H1 (cell line): ENCODE results near the gene ZIC5. TPM values are rescaled to one million over a fixed set of nuclear protein-coding genes. Genes with fewer than 3 reads are reported as not detected.
A peak's percentile ranks its signal among the peaks of the same experiment; 100 is the strongest.

ENCODE experiments used
- CTCF ChIA-PET: fragments of 300-600 bp; sonication (Branson Sonifier 250); formaldehyde crosslinking; loops from one replicate; lab custom pipeline; 2021; ENCODE audit not compliant: partially characterized antibody; lab: Charles Lee
- POLR2A ChIA-PET: fragments of 300-600 bp; sonication (Branson Sonifier 250); formaldehyde crosslinking; loops from one replicate; lab custom pipeline; 2021; ENCODE audit warnings: inconsistent platforms; ENCODE audit not compliant: partially characterized antibody; lab: Charles Lee
- DNase-seq, 2 experiments: peaks; one replicate each; pipeline versions ENCODE4 v3.0.0 to v3.0.0-alpha.2; 2010 to 2022; ENCODE audit warnings: low spot score in 2 of 2, low read depth in 1 of 2, mixed read lengths in 1 of 2
- FAIRE-seq: peaks from 2 replicates; lab custom pipeline; 2011; peaks lifted over from hg19 to GRCh38; lab: Jason Lieb, UNC
- H2AFZ ChIP-seq: 2 replicates; pipeline ENCODE4 v1.8.1; 2012; ENCODE audit warnings: low read length, inconsistent platforms
- H2AK5ac ChIP-seq: 2 replicates; pipeline ENCODE4 v1.6.1; 2013; ENCODE audit warnings: low read depth, low read length
- H2BK120ac ChIP-seq: replicated peaks from 2 replicates; pipeline ENCODE3; 2013; ENCODE audit warnings: low read depth, low read length, inconsistent platforms
- H2BK12ac ChIP-seq: 2 replicates; pipeline ENCODE4 v1.6.1; 2013; ENCODE audit warnings: low read depth, low read length
- H2BK15ac ChIP-seq: 2 replicates; pipeline ENCODE4 v1.6.1; 2013; ENCODE audit warnings: low read length
- H2BK20ac ChIP-seq: 2 replicates; pipeline ENCODE4 v1.6.1; 2013; ENCODE audit warnings: low read length
- H2BK5ac ChIP-seq: 2 replicates; pipeline ENCODE4 v1.6.1; 2013; ENCODE audit warnings: low read depth, low read length
- H3K14ac ChIP-seq: 2 replicates; pipeline ENCODE4 v1.6.1; 2013; ENCODE audit warnings: inconsistent platforms; ENCODE audit not compliant: insufficient read length
- H3K18ac ChIP-seq: 2 replicates; pipeline ENCODE4 v1.6.1; 2013; ENCODE audit warnings: low read length; ENCODE audit errors: extremely low read depth
- H3K23ac ChIP-seq: 2 replicates; pipeline ENCODE4 v1.6.1; 2013; ENCODE audit warnings: inconsistent platforms; ENCODE audit not compliant: insufficient read length
- H3K23me2 ChIP-seq: 2 replicates; pipeline ENCODE4 v1.6.1; 2013; ENCODE audit warnings: low read depth, low read length
- H3K27ac ChIP-seq: 2 replicates; pipeline ENCODE4 v1.6.1; 2011; ENCODE audit warnings: low read depth, low read length, inconsistent platforms
- H3K27me3 ChIP-seq, 4 experiments: replicated peaks in 1 of 4; 1 replicate in 1 of 4; 2 replicates in 3 of 4; pipeline versions ENCODE4 v1.6.1 to v1.8.1; 2011 to 2013; ENCODE audit warnings: low read length in 3 of 4, mild to moderate bottlenecking in 3 of 4, inconsistent platforms in 2 of 4, mixed read lengths in 2 of 4, moderate library complexity in 1 of 4; ENCODE audit not compliant: control insufficient read depth in 3 of 4, insufficient read depth in 3 of 4; ENCODE audit errors: extremely low read depth in 1 of 4
- H3K36me3 ChIP-seq, 4 experiments: 2 replicates each; pipeline versions ENCODE4 v1.6.1 to v1.8.1; 2011 to 2013; ENCODE audit warnings: mild to moderate bottlenecking in 4 of 4, low read length in 3 of 4, moderate library complexity in 2 of 4, control low read depth in 1 of 4, inconsistent platforms in 1 of 4; ENCODE audit not compliant: insufficient read depth in 4 of 4, control insufficient read depth in 2 of 4
- H3K4ac ChIP-seq: replicated peaks from 2 replicates; pipeline ENCODE3; 2013; ENCODE audit warnings: low read length, low read depth, mixed read lengths, inconsistent platforms; ENCODE audit not compliant: insufficient read length
- H3K4me1 ChIP-seq, 4 experiments: replicated peaks in 1 of 4; 1 replicate in 1 of 4; 2 replicates in 3 of 4; pipeline versions ENCODE4 v1.6.1 to v1.8.1; 2011 to 2013; ENCODE audit warnings: low read length in 3 of 4, inconsistent platforms in 2 of 4, mixed read lengths in 1 of 4; ENCODE audit not compliant: insufficient read depth in 4 of 4, control insufficient read depth in 3 of 4
- H3K4me2 ChIP-seq, 2 experiments: 2 replicates each; pipeline versions ENCODE4 v1.6.1 to v1.8.1; 2011 to 2013; ENCODE audit warnings: low read depth in 2 of 2, low read length in 2 of 2, control low read depth in 1 of 2, inconsistent platforms in 1 of 2, mild to moderate bottlenecking in 1 of 2; ENCODE audit not compliant: insufficient read depth in 1 of 2
- H3K4me3 ChIP-seq, 4 experiments: fragments of 200-600, 300-600 bp in 1 of 4; sonication (generic), shearing (Covaris generic), sonication (Bioruptor Twin) in 1 of 4; 2 replicates each; pipeline versions ENCODE4 v1.5.1 to v1.8.1; 2011 to 2016; ENCODE audit warnings: low read length in 4 of 4, low read depth in 3 of 4, control low read depth in 2 of 4, inconsistent platforms in 2 of 4, mild to moderate bottlenecking in 2 of 4, mixed read lengths in 1 of 4, moderate library complexity in 1 of 4; ENCODE audit not compliant: insufficient read depth in 2 of 4; ENCODE audit errors: extremely low read depth in 1 of 4
- H3K56ac ChIP-seq: replicated peaks from 2 replicates; pipeline ENCODE3; 2013; ENCODE audit warnings: low read depth, mild to moderate bottlenecking, mixed read lengths, low read length, inconsistent platforms; ENCODE audit not compliant: insufficient read length
- H3K79me1 ChIP-seq: 2 replicates; pipeline ENCODE4 v1.6.1; 2013; ENCODE audit warnings: low read depth, low read length, control low read depth
- H3K79me2 ChIP-seq, 2 experiments: 2 replicates each; pipeline versions ENCODE4 v1.6.1 to v1.8.1; 2012 to 2013; ENCODE audit warnings: low read length in 2 of 2, mild to moderate bottlenecking in 2 of 2, inconsistent platforms in 1 of 2; ENCODE audit not compliant: insufficient read depth in 2 of 2, control insufficient read depth in 1 of 2
- H3K9ac ChIP-seq, 4 experiments: replicated peaks in 1 of 4; 1 replicate in 1 of 4; 2 replicates in 3 of 4; pipeline versions ENCODE4 v1.6.1 to v1.8.1; 2011 to 2013; ENCODE audit warnings: low read depth in 3 of 4, low read length in 3 of 4, control low read depth in 2 of 4, mild to moderate bottlenecking in 2 of 4, moderate library complexity in 2 of 4, inconsistent platforms in 1 of 4; ENCODE audit errors: extremely low read depth in 1 of 4
- H3K9me3 ChIP-seq, 2 experiments: 2 replicates each; pipeline versions ENCODE4 v1.6.1 to v1.8.1; 2012 to 2013; ENCODE audit warnings: mild to moderate bottlenecking in 2 of 2, moderate library complexity in 2 of 2, control low read depth in 1 of 2, inconsistent platforms in 1 of 2, low read depth in 1 of 2, low read length in 1 of 2, mixed read lengths in 1 of 2; ENCODE audit not compliant: insufficient read depth in 2 of 2
- H4K20me1 ChIP-seq, 2 experiments: replicated peaks in 1 of 2; 2 replicates each; pipeline versions ENCODE3 to v1.8.1; 2011 to 2013; ENCODE audit warnings: inconsistent platforms in 2 of 2, low read length in 2 of 2, mild to moderate bottlenecking in 1 of 2; ENCODE audit not compliant: insufficient read depth in 2 of 2, control insufficient read depth in 1 of 2
- H4K5ac ChIP-seq: 2 replicates; pipeline ENCODE4 v1.6.1; 2013; ENCODE audit warnings: low read length, low read depth, mixed read lengths, inconsistent platforms; ENCODE audit not compliant: insufficient read length
- H4K8ac ChIP-seq: 2 replicates; pipeline ENCODE4 v1.8.0; 2013; ENCODE audit warnings: mild to moderate bottlenecking, moderate library complexity, low read length, inconsistent platforms; ENCODE audit not compliant: insufficient read depth; ENCODE audit errors: extremely low read depth
- H4K91ac ChIP-seq: replicated peaks from 2 replicates; pipeline ENCODE3; 2013; ENCODE audit warnings: low read length, mixed read lengths, inconsistent platforms; ENCODE audit not compliant: insufficient read length
- CHD1 ChIP-seq: IDR thresholded peaks from 2 replicates; pipeline ENCODE4 v1.6.1; 2012; ENCODE audit warnings: low read depth, low read length, improper control_type of control experiment
- EZH2 ChIP-seq: fragments of 200-600 bp; sonication (generic); IDR thresholded peaks from 2 replicates; pipeline ENCODE4 v1.7.1; 2012; ENCODE audit warnings: low read depth, mild to moderate bottlenecking, moderate library complexity, low read length, inconsistent platforms; ENCODE audit not compliant: severe bottlenecking
- GTF2F1 ChIP-seq: IDR thresholded peaks from 2 replicates; pipeline ENCODE4 v1.6.1; 2012; ENCODE audit warnings: low read depth, low read length, improper control_type of control experiment, borderline replicate concordance
- POU5F1 ChIP-seq: IDR thresholded peaks from 2 replicates; pipeline ENCODE4 v1.6.1; 2011; ENCODE audit warnings: low read depth, mild to moderate bottlenecking, low read length, moderate library complexity
- TCF12 ChIP-seq: IDR thresholded peaks from 2 replicates; pipeline ENCODE4 v1.6.1; 2011; ENCODE audit warnings: low read depth, mild to moderate bottlenecking, low read length
- WGBS, 2 experiments: shearing (Covaris generic) in 1 of 2; methylation state at CpG; one replicate each; pipeline versions ENCODE4 v1.1.6 to v1.1.7; 2013 to 2015; ENCODE audit warnings: low lambda C conversion rate in 2 of 2, mixed read lengths in 2 of 2, inconsistent platforms in 1 of 2, low coverage in 1 of 2, missing lambda C conversion rate in 1 of 2; ENCODE audit not compliant: insufficient replicate concordance in 2 of 2, insufficient coverage in 1 of 2, insufficient read length in 1 of 2; ENCODE audit errors: extremely low coverage in 1 of 2, missing lambda C conversion rate in 1 of 2; 5-methylcytosine and 5-hydroxymethylcytosine counted together
- polyA plus RNA-seq, 7 experiments: library from polyadenylated mRNA; depleted of rRNA in 3 of 7; stranded (reverse) in 5 of 7; unstranded in 2 of 7; fragments of >200 nt in 5 of 7; fragments of 200-250 nt in 2 of 7; gene quantifications; 1 replicate in 5 of 7; 2 replicates in 1 of 7; 4 replicates in 1 of 7; pipeline versions ENCODE4 v1.2.1 to v1.2.3, GENCODE V29; 2011 to 2013; ENCODE audit warnings: missing spikeins in 2 of 7, mixed read lengths in 2 of 7
- total RNA-seq: library from RNA; stranded (reverse); fragmentation: NEBNext Ultra II Directional; extraction: Animal tissue kit (Norgen Biotek cat#: 25700); gene quantifications from 2 replicates; pipeline ENCODE4 v1.2.1, GENCODE V29; 2021

Gene ZIC5
- total and polyA plus RNA-seq, 2 of the 8 experiments (the other 6 are each of a cell fraction or from before 2014, with no cell fraction given): 14.2 to 52.7 TPM

- Histone ChIP-seq H3K9ac (no peak overlapping the region), H3K79me2 (no peaks in the 10 kb centered on the region), H3K27ac (no peak overlapping the region), H3K4ac (no peak overlapping the region), H3K4me3 (peak overlapping the region; percentile 30 to 65 (median 50); a peak in 7 of 8 replicates), H4K91ac (no peak overlapping the region), H2BK15ac (no peak overlapping the region), H2BK12ac (no peak overlapping the region), H3K36me3 (no peaks in the 10 kb centered on the region), H3K9me3 (no peaks in the 10 kb centered on the region), H3K56ac (no peak overlapping the region), H2BK20ac (no peak overlapping the region), H3K79me1 (no peaks in the 10 kb centered on the region), H3K4me1 (peaks cover 10 to 27% (median 16%) of the 10 kb centered on the region in 4 experiments), H3K23me2 (peaks cover 14% of the 10 kb centered on the region; the same call in 1 of the 2 replicates), H2AFZ (no peak overlapping the region), H3K23ac (no peak overlapping the region), H2BK120ac (no peak overlapping the region), H4K5ac (no peak overlapping the region), H2AK5ac (no peak overlapping the region), H4K20me1 (no peaks in the 10 kb centered on the region), H2BK5ac (0 out of 2 replicates have a peak overlapping the region, but pooled peaks have one; percentile 35), H3K14ac (no peak overlapping the region), H4K8ac (no peak overlapping the region), H3K27me3 (peaks cover 6 to 55% (median 35%) of the 10 kb centered on the region in 4 experiments; a peak in 6 of 7 replicates), H3K4me2 (peak overlapping the region; percentile 77 to 90), H3K18ac (no peak overlapping the region)
- ChIA-PET CTCF (interaction anchor here (0.7 to 1.9 kb wide), 6 partner anchors 9 to 482 kb away, joined by 3 to 7 read pairs (median 4); no protein-coding TSS in a partner anchor), POLR2A (interaction anchor here (0.7 to 10.0 kb wide), 6 partner anchors 14 to 338 kb away, joined by 3 to 145 read pairs (median 5); partner anchors contain the start of genes ZIC2 and ZIC5)
- no peak for DNase-seq
- WGBS, 2 experiments: 3% methylated on average over 8 of the region's 8 CpGs; no CpG with 5 or more reads in 1 of the 2 experiments
- FAIRE-seq: no peak
- TF ChIP-seq GTF2F1: no peak
- no peak for TF ChIP-seq TCF12
- no peak for TF ChIP-seq POU5F1
- no peak for TF ChIP-seq EZH2
- TF ChIP-seq CHD1: no peak
Observed at GRCh38 chr13:99996381-99996973, 24.9 kb upstream of the ZIC5 start.
